ENCODE data around the gene CT45A2.
"Not testable (repeated sequence)": the region's sequence is repeated elsewhere in the genome, so short reads cannot be mapped to it uniquely, and the experiment has no call there.

Gene CT45A2, protein sequence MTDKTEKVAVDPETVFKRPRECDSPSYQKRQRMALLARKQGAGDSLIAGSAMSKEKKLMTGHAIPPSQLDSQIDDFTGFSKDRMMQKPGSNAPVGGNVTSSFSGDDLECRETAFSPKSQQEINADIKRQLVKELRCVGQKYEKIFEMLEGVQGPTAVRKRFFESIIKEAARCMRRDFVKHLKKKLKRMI

GRCh38 chrX:135819912-135820311 is at the start of gene CT45A2:
Gene CT45A2, minus strand, starts transcription at chrX:135820012. Its CDS starts 3,747 bp downstream, at chrX:135816265.
- not testable (repeated sequence) for DNase-seq

- DNase-seq: not testable (repeated sequence)
Measured at GRCh38 chrX:135854438-135854837, 34.6 kb upstream of the CT45A2 start, which contains the start of gene CT45A8. Gene CT45A8, minus strand, starts transcription at chrX:135854538. Its CDS starts 3,755 bp downstream, at chrX:135850783.

- DNase-seq: not testable (repeated sequence)
Measured at GRCh38 chrX:135837180-135837579, 17.4 kb upstream of the CT45A2 start, which contains the start of gene CT45A7. Gene CT45A7, minus strand, starts transcription at chrX:135837280. Its CDS starts 3,747 bp downstream, at chrX:135833533.

- not testable (repeated sequence) for DNase-seq
Measured at GRCh38 chrX:135802687-135803086, 17.1 kb downstream of the CT45A2 start, which contains the start of gene CT45A6. Gene CT45A6, minus strand, starts transcription at chrX:135802787. Its CDS starts 3,794 bp downstream, at chrX:135798993.

GRCh38 chrX:135785403-135785802 is 34.4 kb downstream of the CT45A2 start, which contains the start of gene CT45A5:
Gene CT45A5, minus strand, starts transcription at chrX:135785503. Its CDS starts 3,774 bp downstream, at chrX:135781729.
- DNase-seq: not testable (repeated sequence)

DNA sequence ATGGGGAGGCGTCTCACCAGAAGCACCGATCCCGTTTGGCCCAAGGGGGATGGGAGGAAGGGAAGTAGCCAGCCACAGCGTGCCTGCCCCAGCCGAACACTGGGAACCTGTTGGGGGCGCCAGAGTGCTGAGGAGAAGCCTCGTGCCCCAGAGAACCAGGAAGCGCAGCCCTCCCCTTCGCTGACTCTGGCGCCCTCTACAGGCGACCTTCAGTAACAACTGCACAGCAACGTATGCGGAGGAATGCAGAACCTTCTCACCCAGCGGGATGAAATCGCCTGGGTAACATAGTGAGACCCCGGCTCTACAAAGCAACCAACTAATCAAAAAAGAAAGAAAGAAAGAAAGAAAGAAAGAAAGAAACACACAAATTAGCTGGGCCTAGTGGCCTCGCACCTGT is 51.7 kb downstream of the CT45A2 start, which contains the start of gene CT45A3:
Gene CT45A3 (minus strand): TSS at position 101 of the 400 bp plus-strand sequence. CDS start 3,747 bp downstream, outside the sequence.
- DNase-seq: not testable (repeated sequence)

Data from activated gamma-delta T cell treated with Interleukin-2 at 50 U/mL for 16 hours (primary cell).